B cell (primary cell): ENCODE results near the gene LRRC40. TPM values are rescaled to one million over a fixed set of nuclear protein-coding genes. Genes with fewer than 3 reads are reported as not detected.

Experiments
- ATAC-seq: fragments of 200-7000 bp; cut with Tn5 transposase; one replicate; pipeline ENCODE4 v1.10.0; 2021; ENCODE audit warnings: low read depth, mild to moderate bottlenecking, moderate number of reproducible peaks, moderate library complexity
- CTCF ChIA-PET: fragments of 350-600 bp; sonication (Branson Sonifier 250); formaldehyde crosslinking; loops from one replicate; lab custom pipeline; 2021; ENCODE audit warnings: antibody characterized with exemption, inconsistent platforms; lab: Charles Lee
- POLR2A ChIA-PET: fragments of 350-600 bp; sonication (Branson Sonifier 250); formaldehyde crosslinking; loops from one replicate; lab custom pipeline; 2021; ENCODE audit warnings: antibody characterized with exemption; lab: Charles Lee
- DNase-seq: peaks from one replicate; pipeline ENCODE4 v3.0.0; 2013
- H2AFZ ChIP-seq: 2 replicates; pipeline ENCODE4 v1.6.1; 2012; ENCODE audit warnings: mild to moderate bottlenecking, low read depth, low read length; ENCODE audit not compliant: insufficient read depth, poor library complexity, severe bottlenecking
- H3K27ac ChIP-seq, 2 donors: 1 replicate in 1 of 2; 2 replicates in 1 of 2; pipeline ENCODE4 v1.5.1; 2012 to 2013; ENCODE audit warnings: low read length in 2 of 2, mild to moderate bottlenecking in 2 of 2, moderate library complexity in 1 of 2
- H3K27me3 ChIP-seq, 4 experiments: fragments of 200-600 bp in 1 of 4; sonication (generic) in 1 of 4; replicated peaks in 1 of 4; 1 replicate in 2 of 4; 2 replicates in 2 of 4; pipeline versions ENCODE4 v1.6.1 to v1.7.0; 2013 to 2016; ENCODE audit warnings: low read length in 3 of 4, mild to moderate bottlenecking in 2 of 4, mixed read lengths in 1 of 4, moderate library complexity in 1 of 4; ENCODE audit not compliant: insufficient read depth in 4 of 4, control insufficient read depth in 3 of 4; ENCODE audit errors: control extremely low read depth in 1 of 4
- H3K36me3 ChIP-seq, 2 experiments: replicated peaks in 1 of 2; 1 replicate in 1 of 2; 2 replicates in 1 of 2; pipeline versions ENCODE4 v1.6.1 to v1.7.1; 2013; ENCODE audit warnings: low read length in 1 of 2; ENCODE audit not compliant: insufficient read depth in 2 of 2, control insufficient read depth in 1 of 2; ENCODE audit errors: control extremely low read depth in 1 of 2, extremely low read depth in 1 of 2
- H3K4me1 ChIP-seq, 2 donors: fragments of 200-600 bp in 1 of 2; sonication (generic) in 1 of 2; 1 replicate in 1 of 2; 2 replicates in 1 of 2; pipeline versions ENCODE4 v1.5.1 to v1.6.1; 2013 to 2017; ENCODE audit warnings: low read length in 2 of 2; ENCODE audit not compliant: control insufficient read depth in 2 of 2, insufficient read depth in 2 of 2
- H3K4me2 ChIP-seq: replicated peaks from 2 replicates; pipeline ENCODE3; 2012; ENCODE audit warnings: mild to moderate bottlenecking, low read depth, low read length; ENCODE audit not compliant: poor library complexity, severe bottlenecking
- H3K4me3 ChIP-seq, 5 experiments: fragments of 200-600 bp in 1 of 5; sonication (generic) in 1 of 5; 1 replicate in 3 of 5; 2 replicates in 2 of 5; pipeline versions ENCODE4 v1.5.1 to v1.7.0; 2011 to 2016; ENCODE audit warnings: low read length in 4 of 5, mild to moderate bottlenecking in 4 of 5, low read depth in 2 of 5, control low read depth in 1 of 5, moderate library complexity in 1 of 5; ENCODE audit not compliant: insufficient read depth in 1 of 5; ENCODE audit errors: control extremely low read depth in 1 of 5, extremely low read depth in 1 of 5
- H3K79me2 ChIP-seq: fragments of 200-600 bp; sonication (generic); one replicate; pipeline ENCODE4 v1.6.0; 2016; ENCODE audit warnings: low read length; ENCODE audit not compliant: control insufficient read depth, insufficient read depth
- H3K9ac ChIP-seq: fragments of 200-600 bp; sonication (generic); 2 replicates; pipeline ENCODE4 v1.6.1; 2017; ENCODE audit warnings: mild to moderate bottlenecking, low read length, moderate library complexity
- H3K9me3 ChIP-seq, 3 donors: one replicate each; pipeline versions ENCODE4 v1.6.1 to v1.7.1; 2013; ENCODE audit warnings: low read length in 2 of 3; ENCODE audit not compliant: control insufficient read depth in 2 of 3, insufficient read depth in 1 of 3; ENCODE audit errors: control extremely low read depth in 1 of 3
- H4K20me1 ChIP-seq: 2 replicates; pipeline ENCODE4 v1.6.0; 2012; ENCODE audit warnings: mild to moderate bottlenecking, low read length; ENCODE audit not compliant: insufficient read depth, control insufficient read depth, poor library complexity, severe bottlenecking
- H3K27ac Mint-ChIP-seq: one replicate; pipeline ENCODE4 v1.8.0; 2021; ENCODE audit warnings: mixed read lengths
- H3K27me3 Mint-ChIP-seq: one replicate; pipeline ENCODE4 v1.8.0; 2021; ENCODE audit warnings: mixed read lengths
- H3K4me1 Mint-ChIP-seq: one replicate; pipeline ENCODE4 v1.8.0; 2021; ENCODE audit warnings: mixed read lengths
- H3K4me3 Mint-ChIP-seq: one replicate; pipeline ENCODE4 v1.8.0; 2021; ENCODE audit warnings: mixed read lengths
- H3K9me3 Mint-ChIP-seq: one replicate; pipeline ENCODE4 v1.8.0; 2022; ENCODE audit warnings: mixed read lengths; ENCODE audit not compliant: insufficient read depth
- CTCF ChIP-seq: fragments of 200-600 bp; IDR thresholded peaks from one replicate; pipeline ENCODE4 v1.8.0; 2022; ENCODE audit warnings: antibody characterized with exemption, mild to moderate bottlenecking
- EZH2 ChIP-seq: IDR thresholded peaks from 2 replicates; pipeline ENCODE4 v1.6.1; 2012; ENCODE audit warnings: borderline replicate concordance, low read depth, mild to moderate bottlenecking, moderate library complexity, low read length; ENCODE audit not compliant: insufficient read depth, poor library complexity, severe bottlenecking
- WGBS: methylation state at CpG from one replicate; pipeline ENCODE4 v1.1.5; 2013; ENCODE audit warnings: missing lambda C conversion rate; ENCODE audit not compliant: insufficient coverage; 5-methylcytosine and 5-hydroxymethylcytosine counted together
- intact Hi-C: fragments of 100-400 bp; cut with micrococcal nuclease; formaldehyde crosslinking; loops from one replicate; pipeline ENCODE4 v1.10.0; 2022
- polyA plus RNA-seq: library from polyadenylated mRNA; depleted of rRNA; stranded (reverse); fragments of >200 nt; gene quantifications from 2 replicates; pipeline ENCODE4 v1.2.3, GENCODE V29; 2012
- total RNA-seq, 2 donors: library from RNA; stranded (reverse); fragments of 120-200 nt in 1 of 2; gene quantifications; 1 replicate in 1 of 2; 2 replicates in 1 of 2; pipeline versions ENCODE4 v1.2.3 to v1.2.4, GENCODE V29; 2013 to 2022

LRRC40 gene
- total and polyA plus RNA-seq, 2 donors (not counting 1 experiment from before 2014, with no cell fraction given) = 4.4 to 14.5 TPM

GRCh38 chr1:70204139-70204538, 1.2 kb downstream of the LRRC40 start:
- H3K27ac ChIP-seq = no peak overlapping the region
- no peak for ATAC-seq
- no peak for DNase-seq
- CTCF ChIA-PET = interaction anchor here (2.3 kb wide), 1 partner anchor 17 kb away, joined by 12 read pairs; the partner anchor contains the start of gene SRSF11
- no peaks in the 10 kb centered on the region for H3K36me3 ChIP-seq
- TF ChIP-seq CTCF (no peak), EZH2 (no peak)
- peak overlapping the region; percentile 83 for H3K9ac ChIP-seq
- no peaks in the 10 kb centered on the region for H4K20me1 ChIP-seq
- no CpG with 5 or more reads among the region's 1 CpG for whole genome bisulfite sequencing
- H3K4me3 Mint-ChIP-seq = peak overlapping the region; percentile 98
- no peaks in the 10 kb centered on the region for H3K27me3 Mint-ChIP-seq
- intact Hi-C loops = no loop called here
- peak overlapping the region; percentile 80 for H3K4me2 ChIP-seq
- H3K9me3 ChIP-seq = no peaks in the 10 kb centered on the region
- peak overlapping the region in 1 of 5 experiments; percentile 93 for H3K4me3 ChIP-seq
- H3K27me3 ChIP-seq = no peaks in the 10 kb centered on the region
- H2AFZ ChIP-seq = no peak overlapping the region
- H3K4me1 ChIP-seq = peaks cover 18 to 30% of the 10 kb centered on the region in 2 donors
- no peak overlapping the region for H3K27ac Mint-ChIP-seq
- no peaks in the 10 kb centered on the region for H3K9me3 Mint-ChIP-seq
- POLR2A ChIA-PET = no interaction called here
- H3K79me2 ChIP-seq = peaks cover 89% of the 10 kb centered on the region
- H3K4me1 Mint-ChIP-seq = peaks cover 61% of the 10 kb centered on the region

GRCh38 chr1:70202173-70202758, 3.1 kb downstream of the LRRC40 start:
- Mint-ChIP-seq H3K9me3 (no peaks in the 10 kb centered on the region), H3K27me3 (no peaks in the 10 kb centered on the region), H3K4me1 (peaks cover 50% of the 10 kb centered on the region), H3K27ac (no peak overlapping the region), H3K4me3 (no peak overlapping the region)
- no peaks in the 10 kb centered on the region for H3K36me3 ChIP-seq
- H3K9me3 ChIP-seq = no peaks in the 10 kb centered on the region
- peaks cover 89% of the 10 kb centered on the region for H3K79me2 ChIP-seq
- DNase-seq = peak; percentile 20
- ATAC-seq = no peak
- H3K4me3 ChIP-seq = no peak overlapping the region
- 86% methylated on average over 1 of the region's 2 CpGs for WGBS
- no peak overlapping the region for H3K4me2 ChIP-seq
- intact Hi-C loops = no loop called here
- ChIA-PET POLR2A (no interaction called here), CTCF (no interaction called here)
- H2AFZ ChIP-seq = no peak overlapping the region
- TF ChIP-seq EZH2 = no peak
- no peak for TF ChIP-seq CTCF
- H4K20me1 ChIP-seq = no peaks in the 10 kb centered on the region
- H3K27ac ChIP-seq = no peak overlapping the region
- H3K4me1 ChIP-seq = peaks cover 18 to 24% of the 10 kb centered on the region in 2 donors
- no peaks in the 10 kb centered on the region for H3K27me3 ChIP-seq
- H3K9ac ChIP-seq = no peak overlapping the region
